Right lobe of liver (tissue), 4 donors: ENCODE data around the gene FRAT2.

ENCODE experiments used
- CTCF ChIP-seq, 4 donors: fragments of 200-600 bp in 3 of 4; fragments of 450-650 bp in 1 of 4; IDR thresholded peaks; one replicate each; pipeline versions ENCODE4 v1.5.1 to v1.8.0; 2016 to 2022; ENCODE audit warnings: antibody characterized with exemption in 4 of 4, mild to moderate bottlenecking in 2 of 4
- POLR2A ChIP-seq: fragments of 450-650 bp; IDR thresholded peaks from one replicate; pipeline ENCODE4 v1.6.1; 2017; ENCODE audit warnings: antibody characterized with exemption, mild to moderate bottlenecking
- donor health status: DM: no; HTN: no; CAD: no.
- donor health status: DM: no; HTN: no; CAD: no.
- donor health status: DM: no; HTN: yes; CAD: no.

GRCh38 chr10:97383159-97383558 is 48.6 kb upstream of the FRAT2 start:
- TF ChIP-seq CTCF (IDR thresholded peaks at IDR 0.05) (no peak), POLR2A (no peak)
